Head of caudate nucleus (tissue), 42 donors: ENCODE data around the gene SPTAN1.
"Not testable (repeated sequence)": the region's sequence is repeated elsewhere in the genome, so short reads cannot be mapped to it uniquely, and the experiment has no call there.

Experiments
- DNase-seq, 42 donors: peaks; one replicate each; pipeline versions ENCODE4 v3.0.0 to v3.0.0-alpha.2; 2020 to 2021; ENCODE audit warnings: mixed read lengths in 7 of 42
- intact Hi-C: fragments of 100-400 bp; cut with DNase I; formaldehyde crosslinking; loops from one replicate; pipeline ENCODE4 v1.15.0; 2022

The SPTAN1 gene

GRCh38 chr9:128586934-128587333 lies 34.5 kb downstream of the SPTAN1 start:
- DNase-seq, intact Hi-C loops: not testable (repeated sequence)

GRCh38 chr9:128587453-128587852 lies 35.1 kb downstream of the SPTAN1 start:
- intact Hi-C loops: no loop called here
- no peak for DNase-seq

GRCh38 chr9:128588581-128589233 lies 36.3 kb downstream of the SPTAN1 start:
- DNase-seq: peak in 19 of 42 donors; percentile 7 to 58 (median 25)

GRCh38 chr9:128593039-128593438 lies 40.7 kb downstream of the SPTAN1 start:
- peak in 1 of 42 donors; percentile 46 for DNase-seq
- intact Hi-C loops: no loop called here

More at GRCh38 chr9:128588581-128589233, 36.3 kb downstream of the SPTAN1 start:
- intact Hi-C loops: no loop called here

GRCh38 chr9:128593856-128594255 lies 41.5 kb downstream of the SPTAN1 start:
- DNase-seq: no peak
- intact Hi-C loops: no loop called here

GRCh38 chr9:128595471-128595870 lies 43.1 kb downstream of the SPTAN1 start:
- intact Hi-C loops: no loop called here
- no peak for DNase-seq

- DNase-seq: no peak
- intact Hi-C loops: no loop called here
Measured at GRCh38 chr9:128600099-128600498, 47.7 kb downstream of the SPTAN1 start.

- intact Hi-C loops: no loop called here
Measured at GRCh38 chr9:128603697-128604096, 51.3 kb downstream of the SPTAN1 start.

GRCh38 chr9:128607642-128608350 lies 55.4 kb downstream of the SPTAN1 start:
- intact Hi-C loops: no loop called here
- DNase-seq: peak; percentile 26 to 86 (median 68)

More at GRCh38 chr9:128603697-128604096, 51.3 kb downstream of the SPTAN1 start:
- peak in 1 of 42 donors; percentile 48 for DNase-seq

- intact Hi-C loops: no loop called here
Measured at GRCh38 chr9:128610897-128611296, 58.5 kb downstream of the SPTAN1 start.

GRCh38 chr9:128611600-128612394 lies 59.4 kb downstream of the SPTAN1 start:
- intact Hi-C loops: no loop called here
- DNase-seq: no peak

More at GRCh38 chr9:128610897-128611296, 58.5 kb downstream of the SPTAN1 start:
- DNase-seq: no peak

GRCh38 chr9:128614728-128615127 lies 62.3 kb downstream of the SPTAN1 start:
- intact Hi-C loops: no loop called here
- DNase-seq: no peak

- intact Hi-C loops: no loop called here
- no peak for DNase-seq
Measured at GRCh38 chr9:128615571-128615970, 63.2 kb downstream of the SPTAN1 start.

- intact Hi-C loops: no loop called here
Measured at GRCh38 chr9:128617943-128618342, 65.6 kb downstream of the SPTAN1 start.

GRCh38 chr9:128619127-128619526 lies 66.7 kb downstream of the SPTAN1 start:
- no peak for DNase-seq
- intact Hi-C loops: no loop called here

More at GRCh38 chr9:128617943-128618342, 65.6 kb downstream of the SPTAN1 start:
- DNase-seq: no peak

GRCh38 chr9:128619779-128620178 lies 67.4 kb downstream of the SPTAN1 start:
- DNase-seq: no peak
- intact Hi-C loops: no loop called here

- intact Hi-C loops: no loop called here
- DNase-seq: peak in 28 of 42 donors; percentile 31 to 77 (median 54)
Measured at GRCh38 chr9:128621730-128622455, 69.5 kb downstream of the SPTAN1 start.

GRCh38 chr9:128624566-128624965 lies 72.2 kb downstream of the SPTAN1 start:
- DNase-seq: no peak
- intact Hi-C loops: no loop called here
